ELF-1 (cell line): Measurements from ENCODE around the gene PAX5.
A peak's percentile ranks its signal among the peaks of the same experiment; 100 is the strongest.

Experiments
- DNase-seq: peaks from one replicate; pipeline ENCODE4 v3.0.0-alpha.2; 2016; ENCODE audit warnings: low read depth, low spot score

PAX5 gene

DNA sequence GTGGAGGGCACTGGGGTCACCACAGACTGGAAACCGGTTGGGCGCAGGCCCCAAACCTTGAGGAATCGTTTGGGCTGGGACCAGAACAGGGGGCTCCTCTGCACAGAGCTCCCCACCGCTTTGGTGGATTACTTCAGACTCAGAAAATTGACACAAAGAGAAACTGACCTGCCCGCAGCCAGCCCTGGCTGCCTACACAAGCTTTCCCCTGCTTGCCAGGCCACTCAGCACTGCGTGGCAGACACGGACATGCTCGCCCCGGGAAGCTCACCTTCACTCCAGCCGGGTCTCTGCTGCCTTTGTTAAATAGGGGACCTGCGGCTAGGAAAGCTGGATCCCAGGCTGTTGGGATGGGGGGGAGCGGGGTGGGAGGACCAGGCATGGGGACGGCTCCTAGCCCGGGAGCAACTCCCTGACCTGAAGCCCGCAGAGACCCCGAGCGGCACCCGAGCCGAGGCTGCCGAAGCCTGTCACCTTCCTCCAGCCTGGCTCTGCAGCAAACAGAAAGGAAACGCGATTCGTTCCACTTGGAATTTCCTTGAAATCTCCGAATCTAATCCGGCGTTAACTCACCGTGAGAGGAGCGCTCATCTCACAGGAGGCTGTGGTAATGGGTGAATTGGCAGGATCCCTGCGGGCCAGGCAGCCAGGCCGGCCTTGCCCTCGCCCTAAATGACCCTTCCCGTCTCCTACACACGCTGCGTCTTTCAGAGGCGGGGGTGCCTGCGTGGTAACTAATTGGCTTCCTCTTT, 8.8 kb downstream of the PAX5 start:
- peak; percentile 29 for DNase-seq

DNA sequence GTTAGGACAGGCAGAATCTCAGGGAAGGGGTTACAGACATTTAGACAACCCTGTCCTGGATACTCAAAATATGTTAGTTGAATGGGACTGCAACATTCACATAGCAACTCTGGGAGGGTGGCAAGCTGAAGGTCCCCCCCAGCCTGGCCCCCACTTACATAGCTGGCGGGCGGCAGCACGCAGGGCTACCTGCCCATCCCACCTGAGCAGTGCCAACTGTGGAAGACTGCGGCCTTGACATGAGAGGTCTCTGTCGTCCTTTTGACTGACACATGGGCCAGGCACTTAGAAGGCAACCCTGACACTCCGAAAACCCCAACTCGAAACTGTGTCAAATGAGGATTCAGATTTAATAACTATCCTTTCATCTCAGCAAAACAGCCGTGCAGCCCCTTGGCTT, 16.5 kb downstream of the PAX5 start:
- DNase-seq = no peak

DNA sequence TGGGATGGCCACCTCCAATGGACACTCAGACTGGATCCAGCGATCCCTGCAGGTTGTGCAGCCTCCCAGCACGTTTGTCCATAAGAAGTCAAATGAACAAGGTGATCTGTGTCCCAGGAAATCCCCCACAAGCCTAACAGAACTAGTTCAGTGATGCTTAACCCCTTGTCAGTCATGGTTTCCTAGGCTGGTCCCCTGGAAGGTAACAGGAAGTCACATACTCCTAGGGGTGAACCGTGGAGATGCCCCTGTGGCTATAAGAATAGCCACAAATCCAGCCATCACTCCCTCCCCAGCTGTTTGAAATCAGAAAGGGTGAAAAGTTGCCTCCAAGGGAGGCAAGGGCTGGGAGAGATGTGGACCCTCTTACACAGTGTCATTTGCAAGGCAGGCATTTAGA, 22.5 kb downstream of the PAX5 start:
- DNase-seq = no peak

DNA sequence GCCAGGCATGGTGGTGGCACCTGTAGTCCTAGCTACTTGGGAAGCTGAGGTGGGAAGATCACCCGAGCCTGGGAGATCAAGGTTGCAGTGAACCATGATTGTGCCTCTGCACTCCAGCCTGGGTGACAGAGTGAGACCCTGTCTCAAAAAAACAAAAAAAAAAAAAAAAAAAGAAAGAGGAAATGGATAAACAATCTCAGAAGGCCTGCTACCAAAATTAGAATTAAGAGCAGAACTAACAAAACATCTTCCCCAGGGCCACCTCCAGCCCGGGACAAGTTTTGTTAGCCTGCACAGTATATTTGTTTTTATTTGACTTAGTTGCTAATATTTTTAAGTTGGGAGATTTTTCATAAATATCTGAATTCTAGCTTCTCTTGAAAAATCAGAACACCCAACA, 23.1 kb downstream of the PAX5 start:
- DNase-seq = no peak

DNA sequence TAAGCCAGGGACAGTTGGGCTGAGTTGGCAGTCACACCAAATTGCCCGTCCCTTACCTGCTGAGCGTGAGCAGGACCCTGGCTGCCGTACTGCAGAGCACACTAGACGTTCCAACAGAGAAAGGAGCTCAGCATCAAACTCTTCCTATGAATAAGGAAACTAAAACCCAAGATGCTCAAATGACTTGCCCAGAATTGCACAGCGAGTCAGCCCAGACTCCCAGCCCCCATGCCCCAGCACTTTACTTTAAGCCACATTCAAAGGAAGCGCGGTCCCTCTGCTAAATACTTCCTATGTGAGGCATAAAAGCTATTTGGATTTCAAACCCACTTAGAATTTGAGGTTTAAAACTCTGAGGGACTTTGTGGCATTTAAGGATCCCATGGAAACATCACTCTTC, 23.9 kb downstream of the PAX5 start:
- DNase-seq = no peak

DNA sequence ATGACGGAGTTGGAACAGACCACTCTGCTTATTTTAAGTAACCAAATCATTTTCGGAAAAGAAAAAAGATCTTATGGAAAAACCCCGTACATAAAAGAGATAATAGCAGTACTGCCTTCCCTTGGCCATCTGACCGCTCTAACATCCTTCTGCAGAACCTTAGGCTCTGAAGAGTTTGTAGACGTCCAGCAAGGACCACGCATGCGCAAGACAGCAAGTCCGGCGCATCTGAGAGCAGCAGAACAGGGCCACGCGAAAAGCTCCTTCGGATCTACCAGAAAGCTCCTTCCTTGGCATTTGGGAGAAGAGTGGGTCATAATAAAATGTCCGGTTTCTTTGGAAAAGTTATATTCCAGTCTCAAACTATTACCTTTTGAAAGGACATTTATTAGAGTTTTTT, 26.8 kb downstream of the PAX5 start:
- no peak for DNase-seq

DNA sequence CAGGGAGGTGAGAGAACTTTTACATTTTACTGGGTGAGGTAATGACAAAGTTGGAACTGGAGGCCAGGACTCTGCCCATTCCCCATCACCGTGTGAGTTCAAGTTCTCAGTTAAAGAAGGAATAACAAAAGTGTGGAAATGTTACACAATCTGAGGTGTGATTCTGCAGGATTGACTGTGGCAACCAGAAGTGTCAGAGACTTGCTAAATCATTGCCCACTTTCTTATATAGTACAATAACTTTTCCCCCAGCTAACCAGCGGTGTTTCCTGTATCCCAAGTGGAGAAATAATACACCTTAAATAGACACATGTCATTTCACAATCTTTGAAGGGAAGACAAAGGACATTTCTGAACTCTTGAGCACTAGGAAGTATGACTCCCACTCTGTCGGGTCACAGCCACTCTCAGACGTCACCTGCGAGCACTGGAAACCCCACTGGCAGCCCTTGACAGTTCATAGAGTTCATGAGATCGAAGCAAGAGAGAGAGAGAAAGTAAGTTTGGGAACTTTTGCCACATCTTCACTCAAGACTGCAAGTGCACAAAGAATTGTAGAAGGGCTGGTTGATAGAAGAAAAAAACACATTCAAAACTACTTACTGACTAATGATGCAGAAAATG, 28.4 kb downstream of the PAX5 start:
- DNase-seq = no peak

DNA sequence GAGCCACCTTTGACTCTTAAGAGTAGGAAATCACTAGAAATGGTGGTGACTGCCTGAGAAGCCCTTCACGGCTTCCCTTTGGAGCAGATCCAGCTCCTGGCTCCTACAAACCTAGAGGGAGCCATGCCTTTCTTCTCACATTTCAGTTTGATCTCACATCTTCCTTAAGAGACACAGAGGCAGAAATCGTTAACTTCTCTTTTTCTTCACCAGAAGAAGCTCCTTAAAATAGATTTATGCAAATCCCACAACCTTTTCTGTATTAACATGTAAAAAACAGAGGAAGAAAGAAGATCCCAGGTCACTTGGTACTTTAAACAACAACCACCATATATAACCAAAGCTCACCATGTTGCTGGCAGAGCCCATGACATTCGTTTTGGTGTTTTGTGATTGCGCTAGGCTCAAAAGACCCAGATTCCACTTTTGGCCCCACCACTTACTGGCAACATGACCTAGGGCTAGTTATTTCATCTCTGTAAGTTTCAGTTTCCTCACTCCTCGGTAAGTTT, 29.6 kb downstream of the PAX5 start:
- DNase-seq = no peak

DNA sequence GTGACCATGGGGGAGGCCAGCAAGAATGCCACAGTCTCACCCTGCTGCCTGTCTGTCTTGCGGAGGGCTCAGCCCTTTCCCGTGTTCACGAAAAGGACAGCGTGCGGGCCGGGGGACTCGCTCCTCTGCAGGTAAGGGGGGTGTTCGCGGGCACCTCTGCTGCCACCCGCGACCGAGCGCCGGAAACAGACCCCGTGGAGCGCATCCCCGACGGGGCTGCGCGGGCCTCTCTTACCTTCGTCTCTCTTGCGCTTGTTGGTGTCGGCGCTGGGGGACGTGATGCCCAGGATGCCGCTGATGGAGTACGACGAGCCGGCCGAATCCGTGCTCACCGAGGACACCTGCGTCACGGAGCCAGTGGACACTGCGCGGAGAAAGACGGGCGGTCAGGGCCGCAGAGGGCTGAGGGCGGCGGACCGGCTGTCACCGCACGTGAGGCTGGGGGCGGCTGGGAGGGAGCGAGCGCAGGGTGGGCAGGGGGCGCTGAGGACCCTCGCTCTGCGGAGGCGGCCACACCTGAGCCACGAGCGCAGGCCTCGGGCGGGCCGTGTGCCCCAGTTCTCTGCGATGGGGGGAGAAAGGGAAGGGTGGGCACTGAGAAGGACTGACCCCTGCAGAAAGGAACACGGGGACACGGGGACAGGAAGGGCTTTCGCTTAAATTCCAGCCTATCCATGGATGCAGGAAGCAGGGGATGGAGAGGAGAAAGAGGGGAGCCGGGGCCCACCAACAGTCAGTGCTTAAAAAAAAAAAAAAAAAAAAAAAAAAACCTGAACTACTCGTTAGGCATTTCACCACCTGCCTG, 31.5 kb downstream of the PAX5 start:
- DNase-seq = no peak

DNA sequence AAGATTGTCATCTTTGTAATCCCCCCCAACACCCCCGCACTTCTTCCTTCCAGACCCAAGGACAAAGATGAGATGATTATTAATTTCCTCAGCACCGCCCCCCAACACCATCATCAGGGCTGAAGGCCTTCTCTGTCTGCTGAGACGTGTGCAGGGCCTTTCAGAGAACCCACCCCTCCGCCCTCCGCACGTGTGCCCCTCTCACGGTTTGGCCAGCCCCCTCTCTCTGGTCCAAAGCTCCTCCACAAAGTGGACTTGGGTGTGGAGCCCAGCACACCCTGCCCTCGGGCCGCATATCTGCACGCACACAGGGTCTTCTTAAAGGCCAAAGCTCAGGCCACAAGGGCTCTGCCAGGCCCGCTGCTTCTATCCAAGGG, 32.0 kb downstream of the PAX5 start:
- DNase-seq = no peak

DNA sequence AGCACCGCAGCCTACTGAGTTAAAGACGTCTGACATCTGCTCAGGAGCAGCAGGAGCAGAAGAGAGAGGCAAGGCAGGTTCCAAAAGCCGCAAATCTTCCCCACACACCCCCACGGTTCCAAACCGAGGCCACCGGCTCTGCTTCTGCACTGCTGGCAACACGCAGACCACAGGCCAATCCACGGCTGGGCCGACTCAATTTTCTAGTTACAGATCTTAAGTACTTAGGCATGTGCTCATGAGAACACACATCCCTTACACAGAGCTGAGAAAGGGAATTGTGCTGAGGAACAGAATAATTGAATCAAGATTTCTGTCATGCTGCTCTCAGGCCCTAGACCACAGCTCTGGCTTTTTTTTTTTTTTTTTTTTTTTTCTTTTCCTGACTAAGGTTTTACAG, 32.6 kb downstream of the PAX5 start:
- DNase-seq = peak; percentile 41

DNA sequence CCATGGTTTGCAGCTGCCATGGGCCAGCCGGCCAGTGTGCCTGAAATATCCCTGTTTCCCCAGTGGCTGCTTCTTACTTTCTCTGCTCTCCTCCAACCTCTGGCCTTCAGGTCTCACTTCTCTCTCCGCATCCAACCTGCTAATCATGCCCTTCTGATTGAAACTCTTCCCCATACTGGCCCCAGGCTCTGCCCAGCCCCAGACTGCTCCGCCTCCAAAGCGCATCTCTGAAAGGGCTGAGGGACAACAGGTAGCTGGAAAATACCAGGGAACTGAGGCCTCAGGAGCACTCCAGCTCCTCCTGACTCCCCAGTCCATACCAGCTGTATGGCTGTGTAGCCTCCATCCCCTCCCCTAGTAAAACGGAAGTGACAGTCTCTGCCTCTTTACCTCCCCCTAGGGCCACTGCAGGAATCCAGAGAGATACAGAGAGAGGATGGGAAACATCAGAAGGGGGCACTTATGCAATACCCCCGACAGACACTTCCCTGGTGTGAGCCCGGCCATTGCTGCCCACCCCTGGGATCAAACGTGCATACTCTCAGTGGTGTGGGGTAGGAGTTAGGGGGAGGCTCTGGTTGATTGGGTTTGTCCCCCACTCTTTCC, 34.2 kb downstream of the PAX5 start:
- DNase-seq = peak; percentile 75

DNA sequence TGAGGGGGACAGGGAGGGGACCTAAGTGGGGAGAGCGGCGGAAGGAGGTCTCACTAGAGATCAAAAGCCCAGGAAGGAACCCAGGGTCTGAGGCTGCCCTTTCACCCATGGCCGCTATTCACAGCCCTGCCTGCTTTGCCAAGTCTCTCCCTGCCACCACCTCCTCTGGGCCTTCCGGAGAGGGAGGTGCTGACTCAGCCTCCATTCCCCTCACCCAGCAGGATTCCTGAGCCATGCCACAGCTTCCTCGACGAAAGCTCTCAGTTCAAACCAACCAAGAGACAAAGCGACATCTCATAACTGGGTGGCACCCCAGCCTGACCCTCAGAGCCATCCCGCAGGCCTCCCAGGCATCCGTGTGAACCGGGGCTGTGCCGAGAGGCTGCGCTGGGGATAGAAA, 36.7 kb downstream of the PAX5 start:
- peak; percentile 37 for DNase-seq

DNA sequence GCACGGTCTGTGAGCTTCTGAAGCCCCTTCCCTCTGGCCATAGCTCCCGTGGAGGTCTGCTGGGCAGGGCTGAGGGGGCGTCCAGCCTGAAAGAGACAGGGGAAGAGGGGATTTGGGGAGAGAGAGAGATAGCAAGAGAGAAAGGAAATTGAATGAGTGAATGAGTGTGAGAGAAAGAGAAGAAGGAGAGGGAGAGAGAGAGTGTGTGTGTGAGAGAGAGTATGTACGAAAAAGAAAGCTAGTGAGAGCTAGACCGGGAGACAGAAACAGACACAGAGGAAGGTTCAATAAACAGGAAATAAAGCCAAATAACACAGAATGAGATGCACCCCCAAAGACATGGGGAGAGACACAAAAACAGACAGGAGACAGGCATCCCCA, 37.4 kb downstream of the PAX5 start:
- no peak for DNase-seq

DNA sequence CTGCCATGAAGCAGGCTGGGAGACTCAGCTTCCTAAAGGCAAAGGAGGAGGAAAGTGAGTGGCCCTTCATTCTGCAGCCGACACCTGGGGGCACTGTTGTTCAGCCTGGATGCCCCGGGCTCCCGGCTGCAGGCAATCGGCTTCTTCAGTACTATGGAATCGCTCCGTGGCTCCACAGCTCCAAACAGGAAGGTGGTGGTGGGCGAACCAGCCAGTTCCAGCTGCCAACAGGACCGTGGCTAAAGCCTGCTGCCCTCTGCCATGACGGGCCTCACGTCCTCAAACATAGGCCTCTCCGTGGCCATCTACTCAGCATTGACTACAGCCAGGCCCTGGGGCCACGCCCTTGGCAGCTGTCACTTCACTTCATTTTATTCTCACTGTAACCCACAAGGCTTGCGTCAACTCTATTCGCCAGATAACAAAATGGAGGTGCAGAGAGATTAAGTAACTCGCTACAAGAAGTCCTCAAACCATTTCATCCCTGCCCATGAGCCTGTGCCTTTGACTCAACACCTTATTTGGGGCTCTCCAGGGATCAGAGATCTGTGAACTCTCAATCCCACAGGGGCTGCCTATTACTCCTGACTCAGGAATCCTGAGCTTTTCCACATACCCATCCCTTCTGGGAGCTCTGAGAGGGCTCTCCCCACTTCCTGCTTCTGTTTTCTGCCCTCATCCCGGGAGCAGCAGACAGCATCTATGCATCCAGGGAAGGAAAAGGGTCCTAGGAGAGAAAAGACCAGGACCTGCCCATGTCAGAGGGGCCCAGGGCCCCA, 38.0 kb downstream of the PAX5 start:
- DNase-seq = peak; percentile 89

DNA sequence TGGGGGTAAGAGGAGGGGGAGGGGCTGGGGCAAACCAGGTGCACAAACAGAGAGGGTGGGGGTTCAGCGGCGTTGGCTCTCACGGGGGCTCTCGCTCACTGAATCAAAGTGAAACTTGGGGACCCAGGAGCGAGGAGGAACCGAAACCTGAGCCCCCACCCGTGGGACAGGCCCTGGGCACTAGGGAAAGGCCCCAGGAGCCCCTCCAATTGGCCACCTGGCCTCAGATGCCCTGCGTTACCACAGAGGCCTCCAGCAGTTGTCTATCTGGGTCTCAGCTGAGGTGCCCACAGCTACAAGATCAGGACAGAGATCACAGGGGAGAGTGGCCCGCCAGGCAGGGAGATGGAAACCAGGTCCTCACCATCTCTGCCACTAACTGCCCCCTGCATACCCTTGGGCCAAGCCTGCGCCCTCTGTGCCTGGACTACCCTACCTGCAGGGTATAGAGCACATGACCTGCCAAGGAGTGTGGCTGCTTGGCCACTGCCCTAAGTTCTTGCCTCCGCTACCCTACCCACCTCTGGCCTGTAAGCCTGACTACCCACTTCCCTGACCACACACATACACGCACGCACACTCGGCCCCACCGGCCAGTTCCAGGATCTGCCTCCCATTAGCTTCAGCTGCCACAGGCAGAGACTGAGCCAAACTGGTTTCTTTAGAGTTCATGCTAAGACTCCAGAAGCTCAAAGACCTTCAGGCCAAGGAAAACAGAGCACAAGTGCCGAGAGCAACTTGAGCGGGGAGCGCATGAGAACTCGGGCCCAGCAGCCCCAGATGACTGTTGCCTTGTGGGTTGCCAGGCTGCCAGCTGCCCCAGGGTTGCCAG, 39.9 kb downstream of the PAX5 start:
- no peak for DNase-seq

DNA sequence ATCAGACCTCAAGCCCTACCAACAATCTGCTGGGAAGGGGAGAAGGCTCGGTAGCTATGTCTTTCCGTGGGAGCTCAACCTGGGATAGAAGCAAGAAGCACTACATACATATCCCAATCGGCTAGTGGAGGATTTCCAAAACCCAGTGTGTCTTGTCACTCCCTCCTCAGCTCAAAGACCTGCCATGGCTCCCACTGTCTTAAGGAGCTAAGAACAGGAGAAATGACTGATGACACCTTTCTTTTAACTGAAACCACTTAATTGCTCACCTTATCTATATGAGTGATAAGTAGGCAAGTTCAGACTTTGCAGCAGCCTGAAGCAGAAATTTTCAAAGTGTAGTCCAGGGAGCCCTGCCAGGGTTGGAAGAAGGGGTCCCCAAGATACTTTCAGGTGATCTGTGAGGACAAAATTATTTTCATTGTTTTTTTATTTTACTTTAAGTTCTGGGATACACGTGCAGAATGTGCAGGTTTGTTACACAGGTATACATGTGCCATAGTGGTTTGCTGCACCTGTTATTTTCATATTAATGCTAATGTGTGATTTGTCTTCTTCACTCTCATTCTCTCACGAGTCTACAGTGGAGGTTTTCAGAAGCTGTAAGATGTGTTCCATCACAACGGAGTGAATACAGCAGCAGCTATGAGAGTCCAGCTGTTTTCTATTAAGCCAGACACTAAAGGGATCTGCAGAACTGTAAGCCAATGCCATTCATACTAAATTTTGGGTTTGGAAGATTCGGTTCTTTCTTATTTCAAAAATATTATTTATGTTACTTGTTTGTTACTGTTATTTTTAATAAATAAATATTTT, 41.4 kb downstream of the PAX5 start:
- DNase-seq = no peak

DNA sequence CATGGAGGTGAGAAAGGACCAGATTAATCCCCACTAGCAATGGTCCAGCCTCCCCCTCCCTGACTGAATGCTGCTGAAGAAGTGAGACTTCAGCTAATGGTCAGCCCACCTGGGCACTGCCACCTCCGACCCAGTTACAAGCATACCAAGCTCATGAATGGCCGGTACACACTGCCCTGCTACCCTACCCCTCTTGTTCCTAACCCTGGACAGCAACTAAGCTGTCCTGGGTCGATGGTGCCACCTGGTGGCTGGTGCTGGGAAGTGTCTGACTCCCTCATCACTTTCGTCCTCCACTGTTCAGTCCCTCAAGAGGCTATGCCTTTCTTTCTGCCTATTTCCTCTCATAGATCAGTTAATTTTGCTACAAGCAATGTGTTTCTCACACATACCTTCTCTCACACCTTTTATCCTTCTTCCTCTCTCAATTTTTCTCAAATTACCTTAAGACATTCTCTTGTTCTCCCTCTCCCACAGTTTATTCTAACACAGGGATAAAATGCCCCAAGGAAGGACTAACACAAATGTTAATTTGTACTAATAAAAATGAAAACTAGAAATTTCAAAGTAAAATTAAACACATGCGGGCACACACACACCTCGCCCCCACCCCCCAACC, 42.4 kb downstream of the PAX5 start:
- DNase-seq = peak; percentile 90

DNA sequence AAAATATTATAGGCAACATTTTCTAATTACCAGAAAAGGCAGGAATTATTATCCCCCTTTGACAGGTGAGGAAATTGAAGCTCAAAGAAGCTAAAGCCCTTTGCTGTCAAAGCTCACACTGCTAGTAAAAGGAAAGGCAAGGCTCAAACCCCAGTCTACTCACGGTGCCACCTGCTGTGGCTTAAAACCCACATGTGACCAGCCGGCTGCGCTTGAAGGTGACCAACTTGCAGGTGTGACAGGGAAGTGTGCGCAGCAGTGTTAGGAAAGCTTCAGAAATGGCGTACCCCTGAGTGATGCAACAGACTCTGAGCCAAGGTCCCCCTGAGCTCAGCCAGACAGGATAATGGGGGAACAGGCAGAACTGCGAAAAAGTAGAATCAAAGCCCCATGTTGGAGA, 45.2 kb downstream of the PAX5 start:
- no peak for DNase-seq
